Neutrophil (primary cell): ENCODE measurements around the gene SGO2.
A peak's percentile ranks its signal among the peaks of the same experiment; 100 is the strongest.

ENCODE experiments used
- H3K27ac ChIP-seq: fragments of 200-600 bp; sonication (generic); 2 replicates; pipeline ENCODE4 v1.5.1; 2016; ENCODE audit warnings: mild to moderate bottlenecking, moderate library complexity
- H3K27me3 ChIP-seq: fragments of 200-600 bp; sonication (generic); 2 replicates; pipeline ENCODE4 v1.6.0; 2016; ENCODE audit warnings: mild to moderate bottlenecking
- H3K36me3 ChIP-seq: fragments of 200-600 bp; sonication (generic); 2 replicates; pipeline ENCODE4 v1.5.1; 2017
- H3K4me1 ChIP-seq, 2 experiments: fragments of 200-600 bp in 1 of 2; sonication (generic) in 1 of 2; 1 replicate in 1 of 2; 2 replicates in 1 of 2; pipeline versions ENCODE4 v1.5.1 to v1.6.1; 2013 to 2016; ENCODE audit warnings: low read depth in 1 of 2, low read length in 1 of 2, mild to moderate bottlenecking in 1 of 2, moderate library complexity in 1 of 2; ENCODE audit not compliant: control insufficient read depth in 1 of 2, insufficient read depth in 1 of 2
- H3K4me3 ChIP-seq, 2 experiments: fragments of 200-600 bp in 1 of 2; sonication (generic) in 1 of 2; 1 replicate in 1 of 2; 2 replicates in 1 of 2; pipeline ENCODE4 v1.5.1; 2013 to 2016; ENCODE audit warnings: low read depth in 1 of 2, low read length in 1 of 2, mild to moderate bottlenecking in 1 of 2, moderate library complexity in 1 of 2
- H3K9me3 ChIP-seq: fragments of 200-600 bp; sonication (generic); 2 replicates; pipeline ENCODE4 v1.5.1; 2016
- CTCF ChIP-seq: fragments of 200-600 bp; sonication (generic); IDR thresholded peaks from 2 replicates; pipeline ENCODE4 v1.5.1; 2016; ENCODE audit warnings: antibody characterized with exemption

SGO2 gene

GRCh38 chr2:200616656-200617055 is 90.6 kb downstream of the SGO2 start:
- Histone ChIP-seq H3K9me3 (no peaks in the 10 kb centered on the region), H3K27ac (peak overlapping the region; percentile 28), H3K4me1 (peaks cover 6 to 45% of the 10 kb centered on the region in 2 experiments), H3K27me3 (no peaks in the 10 kb centered on the region), H3K4me3 (no peak overlapping the region), H3K36me3 (no peaks in the 10 kb centered on the region)
- no peak for TF ChIP-seq CTCF

- H3K9me3 ChIP-seq = no peaks in the 10 kb centered on the region
- H3K36me3 ChIP-seq = no peaks in the 10 kb centered on the region
- no peak for TF ChIP-seq CTCF
- H3K4me3 ChIP-seq = no peak overlapping the region
- H3K27me3 ChIP-seq = no peaks in the 10 kb centered on the region
- H3K4me1 ChIP-seq = peaks cover 6 to 45% of the 10 kb centered on the region in 2 experiments
- no peak overlapping the region for H3K27ac ChIP-seq
Observed at GRCh38 chr2:200617156-200618053, 91.4 kb downstream of the SGO2 start.

GRCh38 chr2:200618054-200618419 is 92.0 kb downstream of the SGO2 start:
- no peaks in the 10 kb centered on the region for H3K36me3 ChIP-seq
- H3K27ac ChIP-seq = no peak overlapping the region

GRCh38 chr2:200618590-200619021 is 92.6 kb downstream of the SGO2 start:
- Histone ChIP-seq H3K9me3 (no peaks in the 10 kb centered on the region), H3K4me3 (no peak overlapping the region), H3K27ac (no peak overlapping the region), H3K4me1 (peaks cover 6 to 45% of the 10 kb centered on the region in 2 experiments), H3K36me3 (no peaks in the 10 kb centered on the region), H3K27me3 (no peaks in the 10 kb centered on the region)
- no peak for TF ChIP-seq CTCF

More at GRCh38 chr2:200618054-200618419, 92.0 kb downstream of the SGO2 start:
- Histone ChIP-seq H3K27me3 (no peaks in the 10 kb centered on the region), H3K4me3 (no peak overlapping the region), H3K4me1 (peaks cover 6 to 45% of the 10 kb centered on the region in 2 experiments), H3K9me3 (no peaks in the 10 kb centered on the region)
- no peak for TF ChIP-seq CTCF

- H3K27me3 ChIP-seq = no peaks in the 10 kb centered on the region
- peaks cover 6 to 44% of the 10 kb centered on the region in 2 experiments for H3K4me1 ChIP-seq
- TF ChIP-seq CTCF = no peak
- no peak overlapping the region for H3K4me3 ChIP-seq
- no peaks in the 10 kb centered on the region for H3K9me3 ChIP-seq
- H3K36me3 ChIP-seq = no peaks in the 10 kb centered on the region
- H3K27ac ChIP-seq = no peak overlapping the region
Observed at GRCh38 chr2:200619279-200619678, 93.3 kb downstream of the SGO2 start.
